T-helper 1 cell treated with Interleukin-12 subunit alpha and Interleukin-12 subunit beta and Interleukin-4 antibody, amounts not matched to agents 30 ng/mL and 1 ng/mL, for 36 hours (primary cell): Measurements from ENCODE around the gene KRT81. TPM values are rescaled to one million over a fixed set of nuclear protein-coding genes. Genes with fewer than 3 reads are reported as not detected.

Source experiments
- intact Hi-C: fragments of 100-400 bp; cut with micrococcal nuclease; formaldehyde crosslinking; loops from one replicate; pipeline ENCODE4 v1.15.1; 2024
- total RNA-seq: library from RNA; stranded (reverse); gene quantifications from 2 replicates; pipeline ENCODE4 v1.2.3, GENCODE V29; 2022

The KRT81 gene
- total RNA-seq, 1 donor from 2014 or later = not detected

GRCh38 chr12:52254965-52255751 is 36.2 kb downstream of the KRT81 start:
- intact Hi-C loops = no loop called here

GRCh38 chr12:52254180-52254964 is 37.0 kb downstream of the KRT81 start:
- intact Hi-C loops = no loop called here

- intact Hi-C loops = no loop called here
Measured at GRCh38 chr12:52253391-52254179, 37.7 kb downstream of the KRT81 start.

GRCh38 chr12:52252728-52253343 is 38.5 kb downstream of the KRT81 start:
- intact Hi-C loops = loop anchor here (1.0 kb wide), 1 partner anchor 9 kb away; no protein-coding TSS in a partner anchor

GRCh38 chr12:52252175-52252615 is 39.1 kb downstream of the KRT81 start:
- intact Hi-C loops = loop anchor here (1.0 kb wide), 1 partner anchor 8 kb away; no protein-coding TSS in a partner anchor

GRCh38 chr12:52251367-52252051 is 39.8 kb downstream of the KRT81 start:
- intact Hi-C loops = loop anchor here (1.0 kb wide), 1 partner anchor 7 kb away; no protein-coding TSS in a partner anchor

GRCh38 chr12:52250048-52250990 is 41.0 kb downstream of the KRT81 start:
- intact Hi-C loops = no loop called here

- intact Hi-C loops = no loop called here
Measured at GRCh38 chr12:52249511-52250047, 41.8 kb downstream of the KRT81 start.

GRCh38 chr12:52248541-52249461 is 42.5 kb downstream of the KRT81 start:
- intact Hi-C loops = no loop called here

GRCh38 chr12:52247622-52248540 is 43.5 kb downstream of the KRT81 start:
- intact Hi-C loops = no loop called here

GRCh38 chr12:52246720-52247621 is 44.4 kb downstream of the KRT81 start:
- intact Hi-C loops = no loop called here

- intact Hi-C loops = loop anchor here (2.0 kb wide), 2 partner anchors 23 to 33 kb away; no protein-coding TSS in a partner anchor
Measured at GRCh38 chr12:52245962-52246569, 45.3 kb downstream of the KRT81 start.

- intact Hi-C loops = loop anchor here (2.0 kb wide), 2 partner anchors 23 to 33 kb away; no protein-coding TSS in a partner anchor
Measured at GRCh38 chr12:52245259-52245961, 45.9 kb downstream of the KRT81 start.

- intact Hi-C loops = loop anchor here (1.0 to 5.0 kb wide), 6 partner anchors 8 to 762 kb away; partner anchors contain the start of gene EIF4B
Measured at GRCh38 chr12:52244615-52244994, 46.7 kb downstream of the KRT81 start.
